ENCODE data around the gene CEP128.

CEP128 gene

GRCh38 chr14:80678436-80678835 lies 263.1 kb downstream of the CEP128 start:
- DNase-seq (ENCODE audit: low read depth), result no peak
- H3K4me3 ChIP-seq (ENCODE audit: low read length), result no peak overlapping the region
- TF ChIP-seq CTCF (conservative IDR thresholded peaks at IDR 0.05; ENCODE audit: low read depth, low read length), result no peak

- no peak overlapping the region for H3K4me3 ChIP-seq (ENCODE audit: low read length)
- no peak for TF ChIP-seq CTCF (conservative IDR thresholded peaks at IDR 0.05; ENCODE audit: low read depth, low read length)
- no peak for DNase-seq (ENCODE audit: low read depth)
Observed at GRCh38 chr14:80669426-80669825, 272.1 kb downstream of the CEP128 start.

- no peak overlapping the region for H3K4me3 ChIP-seq (ENCODE audit: low read length)
- TF ChIP-seq CTCF (conservative IDR thresholded peaks at IDR 0.05; ENCODE audit: low read depth, low read length), result no peak
- DNase-seq (ENCODE audit: low read depth), result no peak
Observed at GRCh38 chr14:80664576-80664975, 277.0 kb downstream of the CEP128 start.

- DNase-seq (ENCODE audit: low read depth), result no peak
- H3K4me3 ChIP-seq (ENCODE audit: low read length), result no peak overlapping the region
- TF ChIP-seq CTCF (conservative IDR thresholded peaks at IDR 0.05; ENCODE audit: low read depth, low read length), result no peak
Observed at GRCh38 chr14:80663541-80663940, 278.0 kb downstream of the CEP128 start.

GRCh38 chr14:80659783-80660182 lies 281.8 kb downstream of the CEP128 start:
- TF ChIP-seq CTCF (conservative IDR thresholded peaks at IDR 0.05; ENCODE audit: low read depth, low read length), result no peak
- H3K4me3 ChIP-seq (ENCODE audit: low read length), result no peak overlapping the region
- DNase-seq (ENCODE audit: low read depth), result no peak

- no peak for DNase-seq (ENCODE audit: low read depth)
- H3K4me3 ChIP-seq (ENCODE audit: low read length), result no peak overlapping the region
- no peak for TF ChIP-seq CTCF (conservative IDR thresholded peaks at IDR 0.05; ENCODE audit: low read depth, low read length)
Observed at GRCh38 chr14:80658733-80659132, 282.8 kb downstream of the CEP128 start.

GRCh38 chr14:80658155-80658554 lies 283.4 kb downstream of the CEP128 start:
- H3K4me3 ChIP-seq (ENCODE audit: low read length), result no peak overlapping the region
- TF ChIP-seq CTCF (conservative IDR thresholded peaks at IDR 0.05; ENCODE audit: low read depth, low read length), result no peak
- DNase-seq (ENCODE audit: low read depth), result no peak

All from retinal pigment epithelial cell (primary cell).